Measurements from ENCODE around the gene RRP12.

DNA sequence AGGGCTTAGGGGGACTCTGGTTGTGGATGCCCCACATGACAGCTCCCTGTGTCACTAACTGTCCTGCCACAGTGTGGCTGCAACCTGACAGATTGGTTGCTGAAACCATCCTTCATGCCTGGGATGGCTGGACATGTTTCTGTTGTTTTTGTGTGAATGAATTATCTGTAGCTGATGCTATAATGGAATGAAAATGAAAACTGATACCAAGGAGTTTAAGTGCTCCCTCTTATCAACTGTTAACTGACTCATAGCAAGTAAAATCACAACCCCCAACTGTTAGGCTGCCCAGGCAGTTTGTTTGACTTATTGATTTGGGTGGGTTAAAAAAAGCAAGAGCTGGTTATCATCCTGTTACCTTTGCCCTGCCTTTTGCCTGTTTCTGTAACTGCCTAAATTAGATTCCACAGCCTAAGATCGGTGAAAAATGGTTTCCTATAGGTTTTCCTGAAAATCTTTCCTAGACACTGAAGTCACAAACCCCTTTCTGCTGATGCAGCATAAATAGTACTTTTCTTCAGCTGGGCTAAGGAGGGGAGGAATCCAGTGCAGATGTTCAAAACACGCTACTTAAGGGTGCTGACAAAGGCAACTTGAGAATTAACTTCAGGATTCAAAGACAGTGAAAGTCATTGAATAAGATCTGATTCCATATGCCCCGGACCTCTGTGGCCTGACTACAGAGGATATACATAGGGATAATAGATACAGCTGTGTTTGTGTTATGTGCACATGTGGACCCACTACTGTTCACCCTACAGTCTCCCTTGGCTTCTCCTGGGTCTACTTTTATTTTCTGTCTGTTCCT lies 72.3 kb downstream of the RRP12 start:
- TF ChIP-seq, protein P1, sequence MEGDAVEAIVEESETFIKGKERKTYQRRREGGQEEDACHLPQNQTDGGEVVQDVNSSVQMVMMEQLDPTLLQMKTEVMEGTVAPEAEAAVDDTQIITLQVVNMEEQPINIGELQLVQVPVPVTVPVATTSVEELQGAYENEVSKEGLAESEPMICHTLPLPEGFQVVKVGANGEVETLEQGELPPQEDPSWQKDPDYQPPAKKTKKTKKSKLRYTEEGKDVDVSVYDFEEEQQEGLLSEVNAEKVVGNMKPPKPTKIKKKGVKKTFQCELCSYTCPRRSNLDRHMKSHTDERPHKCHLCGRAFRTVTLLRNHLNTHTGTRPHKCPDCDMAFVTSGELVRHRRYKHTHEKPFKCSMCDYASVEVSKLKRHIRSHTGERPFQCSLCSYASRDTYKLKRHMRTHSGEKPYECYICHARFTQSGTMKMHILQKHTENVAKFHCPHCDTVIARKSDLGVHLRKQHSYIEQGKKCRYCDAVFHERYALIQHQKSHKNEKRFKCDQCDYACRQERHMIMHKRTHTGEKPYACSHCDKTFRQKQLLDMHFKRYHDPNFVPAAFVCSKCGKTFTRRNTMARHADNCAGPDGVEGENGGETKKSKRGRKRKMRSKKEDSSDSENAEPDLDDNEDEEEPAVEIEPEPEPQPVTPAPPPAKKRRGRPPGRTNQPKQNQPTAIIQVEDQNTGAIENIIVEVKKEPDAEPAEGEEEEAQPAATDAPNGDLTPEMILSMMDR (IDR thresholded peaks at IDR 0.05), result no peak
- TF ChIP-seq POLR2A (IDR thresholded peaks at IDR 0.05), result no peak

Data from heart left ventricle (tissue), 13 donors.